Osteocyte (in vitro differentiated cells): ENCODE measurements around the gene IL16. TPM values are rescaled to one million over a fixed set of nuclear protein-coding genes. Genes with fewer than 3 reads are reported as not detected.
"Not testable (repeated sequence)": the region's sequence is repeated elsewhere in the genome, so short reads cannot be mapped to it uniquely, and the experiment has no call there.

Experiments used
- DNase-seq: peaks from one replicate; pipeline ENCODE4 v3.0.0; 2021; ENCODE audit warnings: mixed read lengths; ENCODE audit not compliant: unreplicated experiment; ENCODE audit errors: extremely low spot score
- H3K27ac Mint-ChIP-seq: one replicate; pipeline ENCODE4 v1.8.0; 2021; ENCODE audit warnings: mild to moderate bottlenecking, mixed read lengths; ENCODE audit not compliant: unreplicated experiment
- H3K27me3 Mint-ChIP-seq: one replicate; pipeline ENCODE4 v1.8.0; 2021; ENCODE audit warnings: mixed read lengths; ENCODE audit not compliant: unreplicated experiment
- H3K36me3 Mint-ChIP-seq: one replicate; pipeline ENCODE4 v1.8.0; 2021; ENCODE audit warnings: mixed read lengths; ENCODE audit not compliant: unreplicated experiment
- H3K4me1 Mint-ChIP-seq: one replicate; pipeline ENCODE4 v1.8.0; 2021; ENCODE audit warnings: mixed read lengths; ENCODE audit not compliant: unreplicated experiment
- H3K4me3 Mint-ChIP-seq: one replicate; pipeline ENCODE4 v1.8.0; 2021; ENCODE audit warnings: mild to moderate bottlenecking, moderate library complexity, mixed read lengths; ENCODE audit not compliant: unreplicated experiment
- H3K9me3 Mint-ChIP-seq: one replicate; pipeline ENCODE4 v1.8.0; 2021; ENCODE audit warnings: mixed read lengths; ENCODE audit not compliant: unreplicated experiment
- CTCF ChIP-seq: fragments of 200-600 bp; sonication (generic); IDR thresholded peaks from 2 replicates; pipeline ENCODE4 v1.5.0; 2021; ENCODE audit warnings: antibody characterized with exemption, mild to moderate bottlenecking, moderate library complexity
- total RNA-seq: library from RNA; stranded (reverse); gene quantifications from 2 replicates; pipeline ENCODE4 v1.2.1, GENCODE V29; 2021

The IL16 gene
- total RNA-seq, 1 donor from 2014 or later: not detected

GRCh38 chr15:81346611-81347010, 149.9 kb downstream of the IL16 start:
- Mint-ChIP-seq H3K27me3 (peaks cover 53% of the 10 kb centered on the region), H3K27ac (no peak overlapping the region), H3K4me1 (no peaks in the 10 kb centered on the region), H3K36me3 (no peaks in the 10 kb centered on the region), H3K4me3 (no peak overlapping the region), H3K9me3 (no peaks in the 10 kb centered on the region)
- no peak for DNase-seq
- no peak for TF ChIP-seq CTCF

GRCh38 chr15:81347910-81348309, 151.2 kb downstream of the IL16 start:
- H3K4me3 Mint-ChIP-seq: no peak overlapping the region
- no peaks in the 10 kb centered on the region for H3K4me1 Mint-ChIP-seq
- H3K9me3 Mint-ChIP-seq: no peaks in the 10 kb centered on the region
- H3K27me3 Mint-ChIP-seq: peaks cover 45% of the 10 kb centered on the region
- no peaks in the 10 kb centered on the region for H3K36me3 Mint-ChIP-seq
- no peak overlapping the region for H3K27ac Mint-ChIP-seq
- TF ChIP-seq CTCF: no peak
- peak; percentile 10 for DNase-seq

GRCh38 chr15:81348691-81349090, 152.0 kb downstream of the IL16 start:
- H3K27me3 Mint-ChIP-seq: peaks cover 44% of the 10 kb centered on the region
- not testable (repeated sequence) for H3K4me1 Mint-ChIP-seq, H3K27ac Mint-ChIP-seq, H3K9me3 Mint-ChIP-seq, H3K36me3 Mint-ChIP-seq, H3K4me3 Mint-ChIP-seq
- DNase-seq: peak; percentile 19

GRCh38 chr15:81349271-81349670, 152.6 kb downstream of the IL16 start:
- H3K36me3 Mint-ChIP-seq: no peaks in the 10 kb centered on the region
- peaks cover 42% of the 10 kb centered on the region for H3K27me3 Mint-ChIP-seq
- no peak for TF ChIP-seq CTCF
- no peak overlapping the region for H3K4me3 Mint-ChIP-seq
- no peak overlapping the region for H3K27ac Mint-ChIP-seq
- no peaks in the 10 kb centered on the region for H3K9me3 Mint-ChIP-seq
- peak; percentile 73 for DNase-seq
- H3K4me1 Mint-ChIP-seq: no peaks in the 10 kb centered on the region

GRCh38 chr15:81351651-81352050, 155.0 kb downstream of the IL16 start:
- no peak overlapping the region for H3K4me3 Mint-ChIP-seq

More at GRCh38 chr15:81351651-81352050, 155.0 kb downstream of the IL16 start:
- Mint-ChIP-seq H3K27me3 (peaks cover 40% of the 10 kb centered on the region), H3K36me3 (no peaks in the 10 kb centered on the region), H3K4me1 (no peaks in the 10 kb centered on the region), H3K27ac (no peak overlapping the region), H3K9me3 (no peaks in the 10 kb centered on the region)
- no peak for TF ChIP-seq CTCF
- peak; percentile 54 for DNase-seq
